GM10266 (cell line): ENCODE measurements around the gene LYL1.

Source experiments
- DNase-seq: peaks from one replicate; pipeline ENCODE4 v3.0.0; 2012; ENCODE audit errors: extremely low spot score
- CTCF ChIP-seq: IDR thresholded peaks from 2 replicates; pipeline ENCODE4 v1.5.1; 2012; ENCODE audit warnings: mild to moderate bottlenecking, low read depth; ENCODE audit not compliant: control insufficient read depth, insufficient read depth; ENCODE audit errors: missing control alignments

Gene LYL1

GRCh38 chr19:13146763-13147563, 44.3 kb upstream of the LYL1 start:
- DNase-seq: no peak
- TF ChIP-seq CTCF: no peak

GRCh38 chr19:13139633-13140311, 37.1 kb upstream of the LYL1 start:
- no peak for TF ChIP-seq CTCF
- no peak for DNase-seq

GRCh38 chr19:13138916-13139198, 36.2 kb upstream of the LYL1 start:
- TF ChIP-seq CTCF: no peak
- DNase-seq: no peak

GRCh38 chr19:13138171-13138915, 35.7 kb upstream of the LYL1 start:
- no peak for DNase-seq
- no peak for TF ChIP-seq CTCF

- no peak for TF ChIP-seq CTCF
- DNase-seq: no peak
Measured at GRCh38 chr19:13137290-13137794, 34.7 kb upstream of the LYL1 start.

GRCh38 chr19:13135068-13136062, 32.7 kb upstream of the LYL1 start:
- no peak for TF ChIP-seq CTCF
- no peak for DNase-seq
